ENCODE data around the gene C2orf80.

Gene C2orf80

GRCh38 chr2:208208335-208209085, 18.7 kb upstream of the C2orf80 start:
- H2AFZ ChIP-seq (ENCODE audit: low read length) = no peak overlapping the region
- TF ChIP-seq CTCF (IDR thresholded peaks at IDR 0.05; ENCODE audit: low read length) (no peak), EZH2 (IDR thresholded peaks at IDR 0.05; ENCODE audit: borderline replicate concordance, low read length) (no peak)

GRCh38 chr2:208207769-208208168, 17.9 kb upstream of the C2orf80 start:
- no peak overlapping the region for H3K9ac ChIP-seq (ENCODE audit: low read length)
- H3K4me1 ChIP-seq (ENCODE audit: insufficient read depth, low read length, severe bottlenecking) = no peaks in the 10 kb centered on the region
- no peaks in the 10 kb centered on the region for H3K9me2 ChIP-seq (ENCODE audit: low read depth, low read length)
- no peak overlapping the region for H3K4me3 ChIP-seq (ENCODE audit: low read depth, low read length, poor library complexity, severe bottlenecking)
- no peak overlapping the region for H3K4me2 ChIP-seq (ENCODE audit: low read length)
- no peaks in the 10 kb centered on the region for H4K20me1 ChIP-seq (ENCODE audit: insufficient read depth, low read length)
- no peak overlapping the region for H2AFZ ChIP-seq (ENCODE audit: low read length)
- H3K36me3 ChIP-seq (ENCODE audit: insufficient read depth, low read length) = no peaks in the 10 kb centered on the region
- no peaks in the 10 kb centered on the region for H3K79me2 ChIP-seq (ENCODE audit: insufficient read depth, low read length)
- H3K27ac ChIP-seq (ENCODE audit: low read depth, low read length, poor library complexity, severe bottlenecking) = no peak overlapping the region
- H3K27me3 ChIP-seq (ENCODE audit: insufficient read depth, low read length) = no peaks in the 10 kb centered on the region
- TF ChIP-seq CTCF (IDR thresholded peaks at IDR 0.05; ENCODE audit: low read length) (no peak), EZH2 (IDR thresholded peaks at IDR 0.05; ENCODE audit: borderline replicate concordance, low read length) (no peak)
- no peaks in the 10 kb centered on the region for H3F3A ChIP-seq (ENCODE audit: insufficient read depth, low read length)
- H3K9me3 ChIP-seq (ENCODE audit: low read length) = no peaks in the 10 kb centered on the region

More at GRCh38 chr2:208208335-208209085, 18.7 kb upstream of the C2orf80 start:
- H3K27me3 ChIP-seq (ENCODE audit: insufficient read depth, low read length) = no peaks in the 10 kb centered on the region
- no peaks in the 10 kb centered on the region for H3K36me3 ChIP-seq (ENCODE audit: insufficient read depth, low read length)
- no peak overlapping the region for H3K9ac ChIP-seq (ENCODE audit: low read length)
- no peak overlapping the region for H3K27ac ChIP-seq (ENCODE audit: low read depth, low read length, poor library complexity, severe bottlenecking)
- H3K4me3 ChIP-seq (ENCODE audit: low read depth, low read length, poor library complexity, severe bottlenecking) = no peak overlapping the region
- no peaks in the 10 kb centered on the region for H3K9me2 ChIP-seq (ENCODE audit: low read depth, low read length)
- H3K79me2 ChIP-seq (ENCODE audit: insufficient read depth, low read length) = no peaks in the 10 kb centered on the region
- no peak overlapping the region for H3K4me2 ChIP-seq (ENCODE audit: low read length)
- H3K9me3 ChIP-seq (ENCODE audit: low read length) = no peaks in the 10 kb centered on the region
- H4K20me1 ChIP-seq (ENCODE audit: insufficient read depth, low read length) = no peaks in the 10 kb centered on the region
- no peaks in the 10 kb centered on the region for H3F3A ChIP-seq (ENCODE audit: insufficient read depth, low read length)
- no peaks in the 10 kb centered on the region for H3K4me1 ChIP-seq (ENCODE audit: insufficient read depth, low read length, severe bottlenecking)

GRCh38 chr2:208204166-208204565, 14.3 kb upstream of the C2orf80 start:
- Histone ChIP-seq H3K79me2 (ENCODE audit: insufficient read depth, low read length) (no peaks in the 10 kb centered on the region), H3K27ac (ENCODE audit: low read depth, low read length, poor library complexity, severe bottlenecking) (no peak overlapping the region), H3K27me3 (ENCODE audit: insufficient read depth, low read length) (no peaks in the 10 kb centered on the region), H3K9me2 (ENCODE audit: low read depth, low read length) (no peaks in the 10 kb centered on the region), H3K9me3 (ENCODE audit: low read length) (no peaks in the 10 kb centered on the region), H3K4me2 (ENCODE audit: low read length) (no peak overlapping the region), H3F3A (ENCODE audit: insufficient read depth, low read length) (no peaks in the 10 kb centered on the region), H2AFZ (ENCODE audit: low read length) (no peak overlapping the region), H3K4me3 (ENCODE audit: low read depth, low read length, poor library complexity, severe bottlenecking) (no peak overlapping the region), H3K9ac (ENCODE audit: low read length) (no peak overlapping the region), H3K4me1 (ENCODE audit: insufficient read depth, low read length, severe bottlenecking) (no peaks in the 10 kb centered on the region), H4K20me1 (ENCODE audit: insufficient read depth, low read length) (no peaks in the 10 kb centered on the region), H3K36me3 (ENCODE audit: insufficient read depth, low read length) (no peaks in the 10 kb centered on the region)
- TF ChIP-seq CTCF (IDR thresholded peaks at IDR 0.05; ENCODE audit: low read length) (no peak), EZH2 (IDR thresholded peaks at IDR 0.05; ENCODE audit: borderline replicate concordance, low read length) (no peak)

All from OCI-LY1 (cell line).